GM10248 (cell line): ENCODE results near the gene ALG12.

Experiments used
- CTCF ChIA-PET: fragments of 300-600 bp; sonication (Branson Sonifier 250); formaldehyde crosslinking; extraction: SDS; loops from one replicate; lab custom pipeline; 2021; ENCODE audit warnings: antibody characterized with exemption; lab: Yijun Ruan, JAX
- POLR2A ChIA-PET: fragments of 350-650 bp; sonication (Branson Sonifier 250); formaldehyde crosslinking; extraction: SDS; loops from one replicate; lab custom pipeline; 2020; ENCODE audit warnings: antibody characterized with exemption; lab: Yijun Ruan, JAX
- DNase-seq: peaks from one replicate; pipeline ENCODE4 v3.0.0; 2012; ENCODE audit errors: extremely low spot score
- CTCF ChIP-seq: IDR thresholded peaks from 2 replicates; pipeline ENCODE4 v1.5.1; 2012; ENCODE audit warnings: mild to moderate bottlenecking, low read depth; ENCODE audit errors: extremely low read depth, missing control alignments, control extremely low read depth

Gene ALG12

GRCh38 chr22:49941507-49942316, 23.5 kb upstream of the ALG12 start:
- no peak for DNase-seq
- TF ChIP-seq CTCF, result no peak
- ChIA-PET POLR2A (no interaction called here), CTCF (no interaction called here)

DNA sequence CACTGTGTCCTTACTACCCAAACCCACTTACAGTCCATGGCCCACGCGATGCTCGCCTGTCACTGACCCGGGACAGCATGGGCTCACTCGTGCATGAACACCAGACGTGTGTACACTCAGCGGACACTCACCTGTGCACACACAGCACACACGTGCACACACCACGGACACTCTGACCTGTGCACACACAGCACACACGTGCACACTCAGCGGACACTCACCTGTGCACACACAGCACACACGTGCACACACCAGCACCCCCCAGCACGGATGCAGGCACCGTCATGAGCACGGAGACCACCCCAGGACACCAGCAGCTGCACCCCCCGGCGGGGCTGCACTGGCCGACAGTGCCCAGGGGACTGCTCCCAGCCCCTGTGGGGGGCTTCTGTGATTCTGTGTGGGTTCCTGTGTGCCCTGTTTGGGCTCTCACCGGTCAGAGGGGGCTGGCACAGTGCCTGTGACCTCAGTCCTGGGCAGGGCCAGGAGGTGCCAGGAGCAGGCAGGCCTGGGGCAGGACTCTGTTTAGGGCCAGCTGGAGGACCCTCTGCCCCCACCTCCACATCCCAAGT, 20.4 kb upstream of the ALG12 start:
- POLR2A ChIA-PET, result no interaction called here
- TF ChIP-seq CTCF, result no peak
- CTCF ChIA-PET, result interaction anchor here (1.8 to 2.7 kb wide), 2 partner anchors 8 to 91 kb away, joined by 8 to 10 read pairs; no protein-coding TSS in a partner anchor
- DNase-seq, result no peak

- DNase-seq, result no peak
- ChIA-PET CTCF (interaction anchor here (2.0 to 2.7 kb wide), 2 partner anchors 29 to 92 kb away, joined by 6 to 10 read pairs; no protein-coding TSS in a partner anchor), POLR2A (no interaction called here)
These were observed 19.7 kb upstream of the ALG12 start for GRCh38 chr22:49937758-49938564.

GRCh38 chr22:49936973-49937757, 18.9 kb upstream of the ALG12 start:
- ChIA-PET POLR2A (no interaction called here), CTCF (interaction anchor here (0.8 to 2.7 kb wide), 4 partner anchors 13 to 93 kb away, joined by 3 to 10 read pairs (median 5); no protein-coding TSS in a partner anchor)
- no peak for TF ChIP-seq CTCF
- DNase-seq, result no peak

More at GRCh38 chr22:49937758-49938564, 19.7 kb upstream of the ALG12 start:
- no peak for TF ChIP-seq CTCF

GRCh38 chr22:49936018-49936972, 18.1 kb upstream of the ALG12 start:
- no peak for TF ChIP-seq CTCF
- CTCF ChIA-PET, result interaction anchor here (0.8 to 2.7 kb wide), 5 partner anchors 9 to 94 kb away, joined by 3 to 10 read pairs (median 4); no protein-coding TSS in a partner anchor
- POLR2A ChIA-PET, result interaction anchor here (0.8 to 1.2 kb wide), 2 partner anchors 24 to 26 kb away, joined by 4 read pairs; partner anchors contain the start of gene PIM3
- DNase-seq, result peak; percentile 90
